ENCODE data around the gene GRM6.

Gene GRM6

DNA sequence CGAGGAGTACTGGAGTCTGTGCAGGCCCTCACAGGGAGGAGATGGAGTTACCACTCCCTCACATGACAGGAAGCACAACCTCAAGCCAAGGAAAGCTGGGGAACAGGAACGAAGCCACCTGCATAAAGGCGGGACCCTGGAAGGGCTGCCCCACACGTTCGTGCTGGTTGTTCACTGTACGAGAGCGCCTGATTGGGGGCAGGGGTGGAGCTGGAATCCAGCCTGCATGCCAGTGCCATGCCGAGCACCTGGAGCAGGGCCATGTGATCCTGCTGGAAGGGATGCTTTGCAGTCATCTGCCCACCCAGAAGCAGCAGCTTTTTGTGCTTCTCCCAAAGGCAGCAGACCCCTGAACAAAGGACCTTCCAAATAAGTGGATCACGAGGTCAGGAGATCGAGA, 11.4 kb downstream of the GRM6 start:
- no peak for DNase-seq

GRCh38 chr5:178982941-178983340, 12.2 kb downstream of the GRM6 start:
- DNase-seq = no peak

- no peak for DNase-seq
Observed at GRCh38 chr5:178981381-178981780, 13.7 kb downstream of the GRM6 start.

- no peak for DNase-seq
Observed at GRCh38 chr5:178965465-178966055, 29.6 kb downstream of the GRM6 start.

DNA sequence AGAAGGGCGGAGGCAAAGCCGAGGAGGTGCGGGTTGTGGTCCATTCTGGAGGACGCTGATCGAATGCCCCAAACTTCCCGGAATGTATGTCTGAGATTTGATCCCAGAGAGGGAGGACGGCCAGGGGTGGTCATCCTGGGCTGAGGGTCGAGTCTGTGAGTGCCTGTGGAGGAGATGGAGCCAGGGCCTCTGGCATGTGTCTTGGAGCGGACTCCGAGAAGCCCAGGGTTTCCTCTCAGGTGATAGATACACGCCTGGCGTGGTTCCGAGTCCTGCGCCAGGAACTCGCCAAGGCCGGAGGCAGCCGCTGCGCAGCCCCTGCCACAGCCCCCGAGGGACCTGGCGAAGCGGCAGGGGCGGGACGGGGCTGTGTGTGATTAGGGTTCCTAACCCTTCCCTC, 53.8 kb downstream of the GRM6 start:
- DNase-seq = no peak

DNA sequence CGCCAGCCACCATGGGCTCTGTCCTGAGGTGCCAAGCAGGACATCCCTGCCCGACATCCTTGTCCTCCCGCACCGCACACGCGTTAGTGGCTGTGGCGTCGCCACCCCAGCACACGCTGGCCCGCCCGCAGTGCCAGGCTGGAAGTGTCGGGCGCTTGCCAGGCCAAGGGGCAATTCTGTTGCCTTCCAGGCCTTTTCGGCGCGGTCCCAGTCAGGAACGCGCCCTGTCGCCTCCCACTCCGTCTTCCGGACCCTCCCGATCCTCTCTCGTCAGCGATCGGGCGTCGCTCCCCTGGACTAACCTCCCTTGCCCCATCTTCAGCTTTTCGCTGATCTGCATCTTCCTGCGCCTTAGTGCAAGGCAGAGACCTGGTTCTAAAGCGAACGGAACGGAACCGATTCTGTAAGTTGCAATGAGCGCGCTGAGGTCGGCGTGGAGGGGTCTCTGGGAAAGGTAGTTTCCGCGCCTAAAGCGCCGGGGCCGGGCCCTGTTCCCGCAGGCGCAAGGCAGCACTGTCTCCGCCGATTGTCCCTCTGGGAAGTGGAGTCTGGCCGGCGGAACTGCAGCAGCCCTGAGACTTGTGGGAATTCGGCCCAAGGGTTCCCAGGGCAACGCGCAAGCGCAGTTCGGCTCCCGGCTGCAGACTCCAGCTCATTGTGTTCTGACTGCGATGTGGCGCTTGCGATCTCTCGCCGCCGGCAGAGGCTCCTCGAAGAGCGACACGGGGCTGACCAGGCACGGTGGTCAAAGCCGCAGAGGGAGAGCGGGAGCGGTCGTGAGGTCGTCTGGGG, 54.4 kb downstream of the GRM6 start, which contains the start of gene ZNF454:
Gene ZNF454, plus strand, starts transcription at position 630 of the 792 bp plus-strand sequence. CDS start 1,594 bp downstream, outside the sequence.
- no peak for DNase-seq

- no peak for DNase-seq
Observed at GRCh38 chr5:178931846-178932760, 63.0 kb downstream of the GRM6 start.

Data from NCI-H187 (cell line).